Measurements from ENCODE around the gene COL12A1.
"Not testable (repeated sequence)": the region's sequence is repeated elsewhere in the genome, so short reads cannot be mapped to it uniquely, and the experiment has no call there.

Gene COL12A1

DNA sequence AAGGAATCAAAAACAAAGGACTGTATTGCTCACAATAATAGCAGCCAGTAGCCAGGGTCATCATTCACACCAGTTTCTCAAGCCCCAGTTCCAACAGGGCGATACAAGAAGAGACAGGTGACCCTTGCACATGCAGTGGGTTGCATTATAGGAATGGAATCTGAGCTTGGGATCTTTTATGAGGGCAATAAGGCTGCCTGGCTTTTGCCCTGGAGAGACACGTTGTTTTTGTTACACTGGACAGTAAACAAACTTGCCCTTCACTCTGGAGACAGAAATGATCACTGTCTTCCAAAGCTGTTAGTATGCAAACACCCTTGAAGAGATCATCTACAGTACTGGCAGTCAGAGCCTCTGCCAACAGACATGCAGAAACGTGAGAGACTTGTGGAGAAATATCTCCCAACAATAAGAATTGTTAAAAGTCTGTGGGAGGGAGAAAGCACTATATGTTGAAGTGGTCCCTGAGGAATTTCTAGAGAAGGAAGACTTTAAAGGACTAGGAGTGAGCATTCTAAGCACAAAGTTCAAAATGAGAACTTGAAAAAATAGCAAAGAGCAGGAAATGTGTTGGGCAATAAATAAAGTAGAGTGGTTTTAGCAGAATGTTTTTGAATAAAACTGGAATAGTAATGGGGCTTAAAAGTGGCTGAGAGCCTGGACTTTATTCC, 6.2 kb upstream of the COL12A1 start:
- DNase-seq = no peak

DNA sequence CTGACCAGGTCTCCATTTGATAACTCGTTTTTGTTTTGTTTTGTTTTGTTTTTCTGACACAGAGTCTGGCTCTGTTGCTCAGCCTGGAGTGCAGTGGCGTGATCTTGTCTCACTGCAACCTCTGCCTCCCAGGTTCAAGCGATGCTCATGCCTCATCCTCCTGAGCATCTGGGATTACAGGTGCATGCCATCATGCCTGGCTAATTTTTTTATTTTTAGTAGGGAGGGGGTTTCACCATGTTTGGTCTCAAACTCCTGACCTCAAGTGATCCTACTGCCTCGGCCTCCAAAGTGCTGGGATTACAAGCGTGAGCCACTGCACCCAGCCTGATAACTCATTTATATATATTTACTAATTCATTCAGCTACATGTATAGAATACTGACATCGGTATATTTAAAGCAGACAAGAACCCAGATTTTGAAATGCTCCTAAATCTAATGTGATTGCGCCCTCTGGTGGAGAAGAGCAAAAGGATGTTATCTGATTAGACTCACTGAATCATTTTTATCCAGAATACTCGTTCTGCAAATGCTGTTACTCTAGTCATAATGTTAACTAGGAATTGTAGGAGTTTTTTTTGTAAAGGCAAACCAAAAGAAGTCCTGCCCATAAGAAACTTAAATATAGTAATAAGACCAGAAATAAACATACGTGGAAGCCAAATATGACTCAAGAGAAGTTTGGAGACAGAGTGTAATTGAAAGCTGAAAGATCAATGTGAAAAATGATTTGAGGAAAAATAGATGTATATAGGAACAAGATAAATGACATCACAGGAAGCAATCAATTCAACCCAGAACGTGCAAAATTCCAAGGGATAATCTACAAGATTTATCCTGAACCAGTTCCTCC, 5.3 kb upstream of the COL12A1 start:
- DNase-seq = peak in 5 of 6 experiments; percentile 25 to 69 (median 34)

- no peak for DNase-seq
Measured at GRCh38 chr6:75209184-75209723, 3.4 kb upstream of the COL12A1 start.

- peak; percentile 53 to 80 (median 68) for DNase-seq
Measured at GRCh38 chr6:75208298-75209183, 2.7 kb upstream of the COL12A1 start.

DNA sequence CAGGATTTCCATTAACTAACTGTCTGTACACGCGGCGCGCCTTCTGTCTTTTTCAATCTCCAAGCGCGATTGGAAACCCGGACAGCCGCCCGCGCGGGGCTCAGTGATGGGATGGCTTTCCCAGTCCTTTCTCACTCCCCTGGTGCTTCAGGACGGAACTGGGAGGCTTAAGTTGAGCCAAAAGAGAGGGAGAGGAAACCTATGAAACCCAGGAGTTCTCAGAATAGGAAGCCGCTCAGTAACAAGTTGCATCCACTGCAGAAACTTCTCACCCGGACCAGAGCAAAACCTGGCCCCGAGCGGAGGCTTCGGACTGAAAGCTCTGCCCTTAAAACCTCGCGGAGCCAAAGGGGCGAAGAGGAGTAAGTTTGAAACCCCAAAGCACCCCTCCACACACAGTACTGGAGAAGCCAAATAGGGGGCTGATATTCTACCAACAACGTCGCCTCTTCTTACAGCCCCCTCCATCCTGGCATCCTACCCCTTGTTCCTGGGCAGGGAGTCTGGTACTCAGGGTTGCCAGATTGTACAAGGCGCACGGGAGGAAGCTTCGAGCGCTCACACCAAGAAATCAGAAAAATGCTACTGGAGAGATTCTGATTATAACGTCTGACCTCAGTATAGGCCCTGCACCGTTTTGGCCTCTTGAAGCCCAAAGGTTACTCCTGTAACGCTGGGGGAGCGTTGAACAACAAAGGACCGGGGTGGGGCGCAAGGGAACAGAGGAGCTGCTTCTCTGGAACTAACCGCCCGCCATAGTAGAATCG, 906 bp upstream of the COL12A1 start:
- DNase-seq = peak in 1 of 6 experiments; percentile 24

GRCh38 chr6:75204959-75205775, 686 bp downstream of the COL12A1 start:
- DNase-seq = peak in 1 of 6 experiments; percentile 22

DNA sequence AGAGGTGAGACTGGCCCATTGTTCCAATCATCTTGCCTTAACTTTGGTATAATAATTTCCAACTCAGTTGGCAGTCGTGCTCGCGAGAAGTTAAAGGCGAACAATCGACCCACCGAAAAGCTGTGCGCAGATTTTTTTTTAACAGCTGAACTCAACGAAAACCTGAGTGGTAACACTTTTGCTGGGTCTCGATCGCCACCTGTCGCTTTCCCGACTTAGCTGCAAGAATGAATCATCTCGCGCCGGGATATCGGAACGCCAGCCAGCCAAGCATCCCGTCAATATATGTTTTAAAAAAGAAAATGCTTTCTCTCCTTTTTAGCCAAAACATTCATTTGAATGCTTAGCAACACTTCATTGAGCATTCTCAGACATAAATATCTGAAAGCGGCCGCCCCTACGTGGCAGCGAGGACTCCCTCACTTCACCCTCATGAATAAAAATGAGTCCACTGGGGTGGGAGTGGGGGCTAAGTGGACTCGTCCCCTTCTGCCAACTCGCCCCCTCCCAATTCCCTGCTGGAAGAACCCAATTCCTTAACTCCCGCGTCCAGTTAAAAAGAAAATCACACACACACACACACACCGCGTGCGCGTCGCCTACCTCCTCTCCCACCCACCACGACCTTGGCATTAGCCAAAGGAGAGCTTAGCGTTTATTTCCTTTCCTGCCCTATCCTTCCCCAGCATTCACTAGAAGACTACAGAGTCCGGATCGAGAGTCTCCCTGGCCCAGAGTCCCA, 1.5 kb downstream of the COL12A1 start:
- DNase-seq = peak in 1 of 6 experiments; percentile 3

DNA sequence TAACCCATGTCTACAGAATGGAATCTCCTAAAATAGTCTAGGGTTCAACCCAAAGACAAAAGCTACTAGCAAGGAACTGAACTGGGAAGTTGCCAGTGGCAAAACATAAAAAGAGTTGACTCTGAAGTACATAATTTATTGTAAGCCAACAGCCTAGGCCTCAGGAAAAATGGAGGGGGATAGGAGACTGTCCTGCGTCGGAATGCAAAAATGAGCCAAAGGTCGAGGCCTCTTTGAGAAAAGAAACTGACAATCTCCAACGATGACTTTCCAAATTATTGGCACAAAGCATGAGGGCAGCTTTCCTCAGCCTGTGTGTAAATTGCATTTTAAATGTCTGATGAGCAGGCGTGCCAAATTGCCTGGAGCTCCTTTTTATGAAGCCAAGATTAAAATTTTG, 2.1 kb downstream of the COL12A1 start:
- no peak for DNase-seq

GRCh38 chr6:75202676-75203131, 3.1 kb downstream of the COL12A1 start:
- DNase-seq = no peak

- DNase-seq = no peak
Measured at GRCh38 chr6:75201901-75202672, 3.8 kb downstream of the COL12A1 start.

- DNase-seq = no peak
Measured at GRCh38 chr6:75201021-75201420, 4.8 kb downstream of the COL12A1 start.

DNA sequence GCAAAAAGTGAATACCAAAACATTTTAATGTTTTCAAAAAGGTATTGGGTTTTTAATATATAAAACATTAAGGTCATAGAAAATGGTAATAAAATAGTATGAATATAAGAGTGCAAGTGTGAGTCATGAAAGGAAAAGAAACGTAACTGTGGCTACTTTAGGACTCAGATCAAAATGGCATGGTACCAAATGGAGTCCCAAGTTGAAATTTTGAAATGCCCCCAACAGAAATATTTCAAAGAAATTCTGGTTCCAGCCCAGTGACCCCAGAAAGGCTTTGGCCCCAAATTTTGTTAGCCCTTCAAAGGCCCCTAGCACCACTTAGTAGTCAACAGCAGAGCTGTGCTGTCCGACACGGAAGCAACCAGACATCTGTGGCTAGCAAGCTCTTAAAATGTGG, 6.0 kb downstream of the COL12A1 start:
- no peak for DNase-seq

DNA sequence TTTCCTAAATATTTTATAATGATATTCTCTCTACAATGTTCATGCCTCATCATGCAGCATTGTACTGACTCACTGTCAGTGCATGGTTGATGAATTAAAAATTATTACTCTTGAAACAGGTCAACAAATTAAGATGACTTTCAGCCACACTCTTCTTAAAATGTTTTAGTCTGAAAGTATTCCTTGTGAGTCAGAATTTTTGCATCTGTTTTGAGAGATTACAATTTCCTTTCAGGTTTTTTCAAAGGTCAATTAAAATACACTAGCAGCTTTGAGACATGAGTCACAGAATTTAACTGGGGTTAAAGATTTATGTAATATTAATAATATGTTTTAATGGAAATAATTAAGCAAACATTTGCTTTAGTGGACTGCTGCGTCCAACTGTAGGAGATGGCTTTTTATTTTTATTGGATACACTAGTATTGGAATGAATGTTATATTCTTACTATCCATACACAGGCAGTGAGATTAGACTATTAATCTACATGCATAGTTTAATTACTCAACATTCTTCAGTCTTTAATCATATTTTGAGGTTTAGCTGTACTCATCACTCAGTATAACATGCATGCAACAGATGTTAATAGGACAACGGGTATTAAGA, 9.7 kb downstream of the COL12A1 start:
- DNase-seq = no peak

DNA sequence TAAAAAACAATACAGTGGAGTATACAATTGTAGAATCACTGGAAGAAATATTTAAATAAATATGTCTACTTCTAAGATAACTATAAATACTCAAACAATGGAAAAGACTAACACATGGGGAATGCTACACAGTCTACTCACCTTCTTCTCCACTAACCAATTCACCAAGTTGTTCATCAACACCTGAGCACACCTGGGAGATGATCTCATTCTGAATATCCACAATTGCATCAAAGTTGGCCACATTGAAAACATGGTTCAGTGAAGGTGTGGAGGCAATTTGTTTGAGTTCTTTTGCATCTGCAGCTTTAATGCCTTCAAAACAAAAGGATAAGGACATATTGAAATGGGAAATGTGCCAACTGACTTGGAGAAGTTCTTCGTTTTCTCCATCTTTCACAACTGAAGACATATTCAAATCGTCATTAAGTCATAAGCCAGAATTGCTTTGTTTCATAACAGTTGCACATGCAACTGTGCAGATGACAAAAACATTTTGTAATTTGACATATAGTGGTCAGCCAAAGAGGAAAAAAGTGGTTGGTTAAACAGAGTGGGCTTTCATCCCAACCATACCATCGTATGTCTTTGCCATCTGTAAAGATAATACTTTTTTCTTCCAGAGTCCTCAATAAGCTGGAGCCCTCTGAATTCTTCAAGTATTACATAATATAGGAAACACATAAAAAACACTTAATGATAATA, 17.5 kb downstream of the COL12A1 start:
- DNase-seq = no peak

- DNase-seq = not testable (repeated sequence)
Measured at GRCh38 chr6:75186581-75186980, 19.3 kb downstream of the COL12A1 start.

GRCh38 chr6:75183099-75183541, 22.7 kb downstream of the COL12A1 start:
- no peak for DNase-seq

DNA sequence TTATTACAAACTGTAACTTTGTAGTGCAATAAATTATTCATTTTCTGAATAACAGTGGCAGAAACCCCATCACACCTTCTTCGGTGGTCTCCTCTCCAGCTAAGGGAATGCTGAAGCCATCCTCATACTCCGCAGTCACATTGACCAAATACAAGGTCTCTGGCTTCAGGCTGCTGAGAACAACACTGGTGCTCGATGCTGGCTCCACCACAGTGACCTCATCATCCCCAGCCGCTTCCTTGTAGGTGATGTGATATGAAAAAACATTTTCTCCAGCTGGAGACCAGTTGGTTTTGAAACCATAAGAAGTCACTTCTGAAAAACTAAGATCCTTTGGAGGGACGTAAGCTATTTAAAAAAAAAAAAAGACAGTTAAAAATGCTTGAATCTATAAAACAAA, 25.0 kb downstream of the COL12A1 start:
- DNase-seq = no peak

DNA sequence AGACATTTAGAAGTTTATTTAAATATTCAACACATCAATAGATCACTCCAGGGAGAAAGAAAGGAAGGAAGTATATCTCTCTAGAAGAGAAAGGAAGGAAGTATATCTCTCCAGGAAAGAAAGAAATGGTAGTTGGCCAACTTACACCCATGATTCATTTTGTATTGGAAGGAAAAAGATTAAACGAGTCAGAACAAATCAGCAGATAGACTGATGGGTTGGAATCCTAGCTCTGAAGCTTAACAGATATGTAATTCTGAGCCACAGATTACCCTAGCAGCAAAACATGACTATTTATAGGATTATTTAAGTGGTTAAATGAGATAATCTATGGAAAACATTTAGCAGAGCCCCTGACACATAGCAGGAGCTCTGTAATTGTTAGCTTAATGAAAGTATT, 27.1 kb downstream of the COL12A1 start:
- no peak for DNase-seq

Measured in stimulated activated naive CD4-positive, alpha-beta T cell (primary cell).